ENCODE measurements around the gene HS3ST5.

HS3ST5 gene

DNA sequence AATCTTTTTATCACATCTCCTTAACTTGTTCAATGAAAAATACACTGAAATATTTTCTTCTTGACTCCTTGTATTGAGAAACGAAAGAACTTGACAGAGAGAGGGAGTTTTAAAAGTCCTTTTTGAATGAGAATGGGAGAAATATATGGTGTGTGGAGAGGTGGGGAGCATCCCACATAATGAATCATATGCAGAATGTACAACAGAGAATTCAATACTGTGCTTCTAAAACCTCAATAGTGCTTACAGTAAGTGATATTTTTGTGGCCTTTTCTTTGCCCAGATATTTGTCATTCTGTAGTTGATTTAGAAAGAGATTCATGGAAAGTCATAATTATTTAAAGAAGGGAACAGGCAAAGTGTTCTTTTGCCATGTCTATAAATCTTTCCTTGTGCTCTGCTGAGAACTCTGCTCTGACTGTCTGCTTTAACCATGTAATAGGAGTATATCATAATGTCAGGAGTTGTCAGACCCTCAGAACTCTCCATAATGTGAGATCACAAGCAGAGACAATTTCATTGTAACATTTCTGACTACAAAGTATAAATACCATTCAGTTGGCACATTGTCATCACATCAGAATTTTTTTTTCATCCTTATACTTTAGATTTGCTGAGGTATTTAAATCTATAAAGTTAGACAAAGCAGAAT is 32.8 kb upstream of the HS3ST5 start:
- Histone ChIP-seq H3K9ac (ENCODE audit: low read length) (no peak overlapping the region), H3K9me3 (ENCODE audit: insufficient read depth, low read length) (no peaks in the 10 kb centered on the region), H3K4me3 (ENCODE audit: insufficient read depth, low read length, poor library complexity, severe bottlenecking) (no peak overlapping the region), H3K27me3 (ENCODE audit: low read length) (no peaks in the 10 kb centered on the region), H3K36me3 (ENCODE audit: low read length) (no peaks in the 10 kb centered on the region), H2AFZ (ENCODE audit: low read depth, low read length, severe bottlenecking) (no peak overlapping the region), H3K4me2 (ENCODE audit: low read depth, low read length, poor library complexity, severe bottlenecking) (no peak overlapping the region), H3K9me2 (replicated peaks; ENCODE audit: insufficient read depth, low read length) (no peaks in the 10 kb centered on the region), H4K20me1 (ENCODE audit: low read depth, low read length) (no peaks in the 10 kb centered on the region), H3F3A (ENCODE audit: insufficient read depth) (no peaks in the 10 kb centered on the region), H3K27ac (ENCODE audit: low read depth, low read length) (no peak overlapping the region), H3K79me2 (ENCODE audit: insufficient read depth, low read length) (no peaks in the 10 kb centered on the region)
- no peak for TF ChIP-seq EZH2phosphoT487 (conservative IDR thresholded peaks at IDR 0.05; ENCODE audit: low read length)
- TF ChIP-seq, protein P1, sequence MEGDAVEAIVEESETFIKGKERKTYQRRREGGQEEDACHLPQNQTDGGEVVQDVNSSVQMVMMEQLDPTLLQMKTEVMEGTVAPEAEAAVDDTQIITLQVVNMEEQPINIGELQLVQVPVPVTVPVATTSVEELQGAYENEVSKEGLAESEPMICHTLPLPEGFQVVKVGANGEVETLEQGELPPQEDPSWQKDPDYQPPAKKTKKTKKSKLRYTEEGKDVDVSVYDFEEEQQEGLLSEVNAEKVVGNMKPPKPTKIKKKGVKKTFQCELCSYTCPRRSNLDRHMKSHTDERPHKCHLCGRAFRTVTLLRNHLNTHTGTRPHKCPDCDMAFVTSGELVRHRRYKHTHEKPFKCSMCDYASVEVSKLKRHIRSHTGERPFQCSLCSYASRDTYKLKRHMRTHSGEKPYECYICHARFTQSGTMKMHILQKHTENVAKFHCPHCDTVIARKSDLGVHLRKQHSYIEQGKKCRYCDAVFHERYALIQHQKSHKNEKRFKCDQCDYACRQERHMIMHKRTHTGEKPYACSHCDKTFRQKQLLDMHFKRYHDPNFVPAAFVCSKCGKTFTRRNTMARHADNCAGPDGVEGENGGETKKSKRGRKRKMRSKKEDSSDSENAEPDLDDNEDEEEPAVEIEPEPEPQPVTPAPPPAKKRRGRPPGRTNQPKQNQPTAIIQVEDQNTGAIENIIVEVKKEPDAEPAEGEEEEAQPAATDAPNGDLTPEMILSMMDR (IDR thresholded peaks at IDR 0.05; ENCODE audit: insufficient read depth, low read length, poor library complexity, severe bottlenecking): no peak

DNA sequence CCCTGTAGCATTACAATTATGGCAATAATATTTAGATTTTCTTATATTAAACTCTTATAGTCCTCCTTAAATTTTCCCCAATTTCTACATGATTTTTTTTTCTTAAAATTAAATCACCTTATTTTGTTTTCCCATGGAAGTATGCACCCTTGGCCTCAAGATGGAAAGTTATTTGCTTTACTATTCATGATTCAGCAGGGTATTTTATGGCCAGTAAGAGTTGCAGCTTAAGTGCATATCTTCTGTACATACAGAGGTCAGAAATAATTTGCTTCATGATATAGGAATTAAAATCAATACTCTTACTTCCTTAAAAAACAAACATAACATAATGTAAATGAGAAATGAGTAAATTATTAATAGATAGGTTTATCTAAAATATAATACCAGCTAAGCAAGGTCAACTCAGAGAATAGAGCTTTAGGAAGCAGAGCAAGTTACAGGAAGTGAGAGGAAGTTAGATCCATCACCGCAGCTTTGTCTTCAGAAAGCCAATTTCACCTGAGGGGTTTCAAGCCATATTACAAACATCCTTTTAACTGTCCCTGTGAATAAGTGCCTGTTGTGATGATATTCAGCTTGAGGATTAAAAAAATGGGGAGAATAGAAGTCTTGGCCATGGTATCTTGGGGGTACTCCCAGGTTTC is 24.6 kb upstream of the HS3ST5 start:
- Histone ChIP-seq H3K79me2 (ENCODE audit: insufficient read depth, low read length) (no peaks in the 10 kb centered on the region), H3K9ac (ENCODE audit: low read length) (no peak overlapping the region), H3F3A (ENCODE audit: insufficient read depth) (no peaks in the 10 kb centered on the region), H2AFZ (ENCODE audit: low read depth, low read length, severe bottlenecking) (no peak overlapping the region), H3K36me3 (ENCODE audit: low read length) (no peaks in the 10 kb centered on the region), H4K20me1 (ENCODE audit: low read depth, low read length) (no peaks in the 10 kb centered on the region), H3K27ac (ENCODE audit: low read depth, low read length) (no peak overlapping the region), H3K4me2 (ENCODE audit: low read depth, low read length, poor library complexity, severe bottlenecking) (no peak overlapping the region), H3K9me2 (replicated peaks; ENCODE audit: insufficient read depth, low read length) (no peaks in the 10 kb centered on the region), H3K4me3 (ENCODE audit: insufficient read depth, low read length, poor library complexity, severe bottlenecking) (no peak overlapping the region), H3K27me3 (ENCODE audit: low read length) (no peaks in the 10 kb centered on the region), H3K9me3 (ENCODE audit: insufficient read depth, low read length) (no peaks in the 10 kb centered on the region)
- no peak for TF ChIP-seq EZH2phosphoT487 (conservative IDR thresholded peaks at IDR 0.05; ENCODE audit: low read length)
- TF ChIP-seq, protein P1 (IDR thresholded peaks at IDR 0.05; ENCODE audit: insufficient read depth, low read length, poor library complexity, severe bottlenecking): no peak

DNA sequence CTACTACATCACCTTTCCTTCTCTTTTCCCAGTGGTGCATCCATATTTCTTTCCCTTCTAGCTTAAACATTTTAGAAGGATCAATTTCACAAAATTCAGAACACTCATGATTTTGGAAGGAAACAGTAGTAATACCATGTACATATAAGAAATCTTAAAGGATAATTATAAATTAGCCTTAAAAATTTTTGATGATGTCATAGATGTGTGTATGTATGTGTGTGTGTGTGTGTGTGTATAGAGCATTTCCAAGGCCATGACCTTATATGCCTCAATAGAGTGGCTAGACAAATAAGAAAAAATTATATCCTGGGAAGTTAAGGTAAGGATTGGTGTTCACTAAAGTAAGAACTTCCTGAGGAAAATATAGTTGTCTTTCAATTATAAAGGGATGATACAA is 24.1 kb upstream of the HS3ST5 start:
- Histone ChIP-seq H3K4me3 (ENCODE audit: insufficient read depth, low read length, poor library complexity, severe bottlenecking) (no peak overlapping the region), H3K9me3 (ENCODE audit: insufficient read depth, low read length) (no peaks in the 10 kb centered on the region), H3F3A (ENCODE audit: insufficient read depth) (no peaks in the 10 kb centered on the region), H3K79me2 (ENCODE audit: insufficient read depth, low read length) (no peaks in the 10 kb centered on the region), H3K27ac (ENCODE audit: low read depth, low read length) (no peak overlapping the region), H4K20me1 (ENCODE audit: low read depth, low read length) (no peaks in the 10 kb centered on the region), H3K4me2 (ENCODE audit: low read depth, low read length, poor library complexity, severe bottlenecking) (no peak overlapping the region), H3K27me3 (ENCODE audit: low read length) (no peaks in the 10 kb centered on the region), H3K9ac (ENCODE audit: low read length) (no peak overlapping the region), H3K9me2 (replicated peaks; ENCODE audit: insufficient read depth, low read length) (no peaks in the 10 kb centered on the region), H3K36me3 (ENCODE audit: low read length) (no peaks in the 10 kb centered on the region), H2AFZ (ENCODE audit: low read depth, low read length, severe bottlenecking) (no peak overlapping the region)
- TF ChIP-seq EZH2phosphoT487 (conservative IDR thresholded peaks at IDR 0.05; ENCODE audit: low read length): no peak
- TF ChIP-seq, protein P1 (IDR thresholded peaks at IDR 0.05; ENCODE audit: insufficient read depth, low read length, poor library complexity, severe bottlenecking): no peak

Data from SU-DHL-6 (cell line).